Upper lobe of left lung (tissue), 4 donors: ENCODE measurements around the gene PIERCE2.

Experiments
- EP300 ChIP-seq, 4 donors: sonication (generic); formaldehyde crosslinking; IDR thresholded peaks; one replicate each; pipeline ENCODE4 v1.5.1; 2017; ENCODE audit warnings: antibody characterized with exemption in 4 of 4, control low read depth in 2 of 4
- POLR2A ChIP-seq, 4 donors: fragments of 450-650 bp; IDR thresholded peaks; one replicate each; pipeline ENCODE4 v1.5.1; 2016 to 2017; ENCODE audit warnings: antibody characterized with exemption in 4 of 4, mild to moderate bottlenecking in 2 of 4
- POLR2AphosphoS5 ChIP-seq, 2 donors: sonication (generic); formaldehyde crosslinking; IDR thresholded peaks; one replicate each; pipeline ENCODE4 v1.5.1; 2017; ENCODE audit warnings: antibody characterized with exemption in 2 of 2
- TF ChIP-seq, protein P1 (sequence below), 6 experiments: fragments of 450-650 bp in 4 of 6; fragments of 200-600 bp in 2 of 6; sonication (generic) in 2 of 6; IDR thresholded peaks; one replicate each; pipeline ENCODE4 v1.5.1; 2016 to 2019; ENCODE audit warnings: antibody characterized with exemption in 6 of 6

DNA sequence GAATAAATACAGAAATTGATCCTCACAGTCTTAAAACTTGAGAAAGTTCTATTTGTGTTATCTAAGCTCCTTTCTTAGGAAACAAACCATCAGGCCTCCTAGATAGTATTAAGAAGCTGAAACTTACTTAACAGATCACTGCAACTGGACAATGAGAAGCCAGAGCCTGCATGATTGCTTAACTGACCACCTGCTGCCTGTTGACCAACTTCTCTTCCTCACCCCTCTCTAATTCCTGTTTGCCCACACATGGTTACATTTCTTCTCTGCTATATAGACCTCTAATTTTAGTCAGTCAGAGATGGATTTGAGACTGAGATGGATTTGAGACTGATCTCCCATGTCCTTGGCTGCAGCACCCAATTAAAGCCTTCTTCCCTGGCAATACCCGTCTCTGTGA is 13.6 kb upstream of the PIERCE2 start:
- TF ChIP-seq, protein P1, sequence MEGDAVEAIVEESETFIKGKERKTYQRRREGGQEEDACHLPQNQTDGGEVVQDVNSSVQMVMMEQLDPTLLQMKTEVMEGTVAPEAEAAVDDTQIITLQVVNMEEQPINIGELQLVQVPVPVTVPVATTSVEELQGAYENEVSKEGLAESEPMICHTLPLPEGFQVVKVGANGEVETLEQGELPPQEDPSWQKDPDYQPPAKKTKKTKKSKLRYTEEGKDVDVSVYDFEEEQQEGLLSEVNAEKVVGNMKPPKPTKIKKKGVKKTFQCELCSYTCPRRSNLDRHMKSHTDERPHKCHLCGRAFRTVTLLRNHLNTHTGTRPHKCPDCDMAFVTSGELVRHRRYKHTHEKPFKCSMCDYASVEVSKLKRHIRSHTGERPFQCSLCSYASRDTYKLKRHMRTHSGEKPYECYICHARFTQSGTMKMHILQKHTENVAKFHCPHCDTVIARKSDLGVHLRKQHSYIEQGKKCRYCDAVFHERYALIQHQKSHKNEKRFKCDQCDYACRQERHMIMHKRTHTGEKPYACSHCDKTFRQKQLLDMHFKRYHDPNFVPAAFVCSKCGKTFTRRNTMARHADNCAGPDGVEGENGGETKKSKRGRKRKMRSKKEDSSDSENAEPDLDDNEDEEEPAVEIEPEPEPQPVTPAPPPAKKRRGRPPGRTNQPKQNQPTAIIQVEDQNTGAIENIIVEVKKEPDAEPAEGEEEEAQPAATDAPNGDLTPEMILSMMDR (IDR thresholded peaks at IDR 0.05) = no peak
- TF ChIP-seq POLR2A (IDR thresholded peaks at IDR 0.05) (no peak), POLR2AphosphoS5 (IDR thresholded peaks at IDR 0.05) (peak in 1 of 2 donors; percentile 9), EP300 (IDR thresholded peaks at IDR 0.05) (no peak)
